K562 treated with DMSO at 1 percent for 4 hours (cell line): ENCODE measurements around the gene HMG20B. TPM values are rescaled to one million over a fixed set of nuclear protein-coding genes. Genes with fewer than 3 reads are reported as not detected.

Experiments
- total RNA-seq: library from RNA; unstranded; fragments of 300-600 nt; gene quantifications from 2 replicates; pipeline ENCODE4 v1.2.3, GENCODE V29; 2022; ENCODE audit not compliant: insufficient read depth

HMG20B gene
- total RNA-seq: 203 and 207 TPM in 2 replicates

GRCh38 chr19:3572855-3573161 is at the start of gene HMG20B:
Gene HMG20B, plus strand, starts transcription at chr19:3572944. Its CDS starts 366 bp downstream, at chr19:3573310.

DNA sequence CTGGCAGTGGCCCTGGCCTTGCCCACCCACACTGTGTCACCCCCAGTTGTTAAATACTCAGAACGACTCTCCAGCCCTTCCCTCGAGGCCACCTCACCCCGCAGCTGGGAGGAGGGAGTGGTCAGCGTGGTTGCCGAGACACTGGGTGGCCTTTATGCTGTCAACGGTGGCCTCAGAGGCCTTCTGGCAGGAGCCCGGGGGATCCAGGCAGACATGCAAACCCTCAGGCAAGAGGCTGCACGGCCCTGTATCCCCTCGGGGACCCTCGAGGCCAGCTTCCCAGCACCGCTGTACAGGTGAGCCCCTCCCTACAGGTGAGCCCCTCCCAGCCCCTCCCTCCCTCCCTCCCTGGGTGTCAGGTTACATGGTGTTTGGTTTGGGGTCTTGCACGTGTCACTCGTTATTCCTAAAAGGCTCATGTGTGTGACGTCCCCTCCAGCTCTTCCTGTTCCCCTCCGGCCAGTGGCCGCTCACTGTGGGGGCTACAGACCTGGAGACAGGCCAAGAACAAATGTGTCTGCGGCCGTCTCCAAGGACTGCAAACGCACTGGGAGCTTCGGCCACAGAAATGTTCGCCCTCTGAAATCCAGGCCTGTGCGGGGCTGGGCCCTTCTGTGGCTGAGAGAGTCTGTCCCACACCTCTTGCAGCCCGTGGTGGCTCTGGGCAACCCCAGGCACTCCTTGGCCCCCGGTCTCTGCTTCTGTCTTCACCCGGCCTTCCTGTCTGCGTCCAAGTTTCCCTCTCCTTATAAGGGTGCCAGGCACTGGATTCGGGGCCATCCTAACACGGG is 33.6 kb upstream of the HMG20B start, which contains the start of gene TEKTIP1:
Gene TEKTIP1 (plus strand): TSS at position 210 of the 791 bp plus-strand sequence. CDS start 4 bp downstream, at position 214.

GRCh38 chr19:3557461-3558248 is 15.1 kb upstream of the HMG20B start, which contains the start of gene MFSD12:
Gene MFSD12, minus strand, starts transcription at chr19:3557586. Its CDS starts 183 bp downstream, at chr19:3557403.

GRCh38 chr19:3585301-3586126 is 12.8 kb downstream of the HMG20B start, which contains the start of gene GIPC3:
Gene GIPC3, plus strand, starts transcription at chr19:3585478. Its CDS starts 120 bp downstream, at chr19:3585598.

GRCh38 chr19:3606690-3607289 is 34.0 kb downstream of the HMG20B start, which contains the start of gene TBXA2R:
Gene TBXA2R, minus strand, starts transcription at chr19:3606875. Its CDS starts 6,241 bp downstream, at chr19:3600634.

GRCh38 chr19:3626473-3627350 is 54.0 kb downstream of the HMG20B start, which contains the start of gene CACTIN:
Gene CACTIN, minus strand, starts transcription at chr19:3626790. Its CDS starts 28 bp downstream, at chr19:3626762.

Other genes with a start within 250 kb of the HMG20B start
- 17.6 and 29.3 TPM in 2 replicates for gene NFIC, start 206.4 kb upstream of the HMG20B start, total RNA-seq
- gene SMIM24, start 92.4 kb upstream of the HMG20B start, total RNA-seq: 3.9 TPM in 1 of 2 replicates, not detected in the other
- not detected in 2 replicates for gene SMIM44, start 89.5 kb upstream of the HMG20B start, total RNA-seq
- 30.2 and 36.7 TPM in 2 replicates for gene DOHH, start 72.3 kb upstream of the HMG20B start, total RNA-seq
- gene FZR1, start 66.6 kb upstream of the HMG20B start, total RNA-seq: 25.3 and 28.9 TPM in 2 replicates
- 1.8 TPM in 1 of 2 replicates, not detected in the other for gene TEKTIP1, start 33.8 kb upstream of the HMG20B start, total RNA-seq
- gene MFSD12, start 15.4 kb upstream of the HMG20B start, total RNA-seq: 103 and 121 TPM in 2 replicates
- 7.8 and 8.1 TPM in 2 replicates for gene GIPC3, start 12.5 kb downstream of the HMG20B start, total RNA-seq
- 5.1 and 5.5 TPM in 2 replicates for gene TBXA2R, start 33.9 kb downstream of the HMG20B start, total RNA-seq
- gene CACTIN, start 53.8 kb downstream of the HMG20B start, total RNA-seq: 36.4 and 36.5 TPM in 2 replicates
- gene PIP5K1C, start 127.5 kb downstream of the HMG20B start, total RNA-seq: 25.7 and 37.2 TPM in 2 replicates
- 4.9 and 6.5 TPM in 2 replicates for gene TJP3, start 135.4 kb downstream of the HMG20B start, total RNA-seq
- 18.8 and 27.4 TPM in 2 replicates for gene APBA3, start 188.7 kb downstream of the HMG20B start, total RNA-seq
- gene MRPL54, start 189.7 kb downstream of the HMG20B start, total RNA-seq: 50.3 and 83.7 TPM in 2 replicates
- not detected in 2 replicates for gene RAX2, start 199.3 kb downstream of the HMG20B start, total RNA-seq
- gene MATK, start 213.4 kb downstream of the HMG20B start, total RNA-seq: 14.1 and 23.3 TPM in 2 replicates